ENCODE measurements around the gene GID4. TPM values are rescaled to one million over a fixed set of nuclear protein-coding genes. Genes with fewer than 3 reads are reported as not detected.

Gene GID4
- total RNA-seq (2022; extraction: Qiagen RNA extraction; ENCODE audit: low read depth), result 8.5 to 11.9 TPM (median 10.7 TPM) in 5 replicates

GRCh38 chr17:18038861-18039534 lies at the start of gene GID4, which contains the start of gene ATPAF2:
TSS of gene GID4 (plus strand) at chr17:18039408. CDS start at chr17:18039465, 57 bp downstream.
TSS of gene ATPAF2 (minus strand) at chr17:18039168. CDS start at chr17:18039013, 155 bp downstream.

DNA sequence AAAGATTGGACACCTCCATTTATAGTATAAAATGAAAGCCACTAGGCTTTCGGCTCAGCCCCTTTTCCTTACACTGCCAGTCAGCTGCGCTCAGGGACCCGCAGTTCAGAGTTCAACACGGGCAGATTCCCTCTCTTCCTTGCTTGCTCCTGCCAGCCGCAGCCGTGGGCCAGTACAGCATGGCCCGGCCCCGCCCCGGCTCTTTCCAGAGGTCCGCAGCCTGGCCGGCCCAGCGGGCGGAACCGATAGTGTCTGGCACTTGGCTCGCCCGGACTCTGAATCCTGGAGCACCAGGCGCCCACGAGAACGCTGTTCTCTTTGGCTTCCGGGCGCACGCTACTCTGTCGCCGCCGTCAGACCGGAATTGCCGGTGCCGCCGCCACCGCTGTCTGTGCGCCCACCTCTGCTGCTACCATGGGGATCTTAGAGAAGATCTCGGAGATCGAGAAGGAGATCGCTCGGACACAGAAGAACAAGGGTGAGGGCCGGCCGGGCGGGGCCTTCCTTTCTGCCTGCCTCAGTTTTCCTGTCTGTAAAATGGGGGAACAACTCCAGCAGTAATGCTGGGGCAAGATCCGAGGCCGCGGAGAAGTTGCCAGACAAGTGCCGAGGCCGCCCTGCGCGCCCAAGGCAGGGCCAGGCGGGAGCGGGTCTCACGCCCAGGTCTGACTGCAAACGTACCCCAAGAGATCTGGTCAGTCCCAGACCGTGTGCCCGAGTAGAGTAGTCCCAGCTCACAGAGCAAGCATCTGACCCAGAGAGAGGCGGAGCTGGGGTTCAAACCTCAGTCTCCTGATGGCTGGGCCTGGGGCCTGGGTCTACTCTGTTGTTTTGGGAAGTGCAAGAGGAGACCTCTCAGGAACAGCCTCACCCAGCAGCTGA lies 48.6 kb downstream of the GID4 start, which contains the start of gene DRG2:
DRG2 (plus strand) TSS at position 339 of the 882 bp plus-strand sequence; CDS start at position 415, 76 bp downstream.

DNA sequence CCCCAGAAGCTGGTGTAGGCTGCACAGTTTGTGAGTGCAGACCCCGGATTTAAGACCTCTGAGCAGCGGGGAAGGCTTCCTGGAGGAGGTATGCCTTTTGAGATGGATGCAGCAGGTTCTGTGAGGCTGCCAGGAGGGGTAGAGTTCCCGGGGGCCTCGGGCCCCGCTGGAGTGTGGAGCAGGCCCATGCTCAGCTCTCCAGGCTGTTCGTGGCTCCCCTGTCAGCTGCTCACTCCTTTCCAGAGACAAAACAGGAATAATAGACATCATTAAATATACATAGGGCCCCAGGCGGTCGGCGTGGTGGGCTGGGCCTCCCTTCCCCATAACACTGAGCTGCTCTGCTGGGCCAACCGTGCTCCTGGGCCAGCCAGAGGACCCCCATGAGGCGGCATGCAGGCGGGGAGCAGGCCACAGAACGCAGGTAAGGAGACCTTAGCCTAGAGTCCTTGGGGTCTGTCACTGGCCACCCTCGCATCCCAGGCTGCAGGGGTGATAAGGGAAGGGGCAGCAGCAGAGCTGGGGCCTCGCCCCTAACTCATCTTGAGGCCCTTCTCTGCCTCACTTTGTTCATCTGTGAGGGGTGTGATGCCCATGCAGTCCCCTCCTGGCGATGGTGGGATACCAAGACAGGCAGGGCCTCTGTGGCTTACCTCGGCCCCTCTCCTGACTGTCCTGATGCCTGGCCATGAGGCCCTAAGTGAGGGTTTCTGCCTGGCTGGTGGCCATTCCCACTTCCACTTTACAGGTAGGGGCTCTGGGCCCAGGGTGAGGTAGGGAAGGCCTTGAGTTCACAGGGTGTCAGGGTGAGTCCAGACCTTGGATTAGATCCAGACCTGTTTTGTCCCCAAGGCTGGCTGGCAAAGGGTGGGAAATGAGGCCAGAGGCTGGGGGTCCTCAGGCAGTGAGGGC lies 69.4 kb downstream of the GID4 start, which contains the start of gene MYO15A:
MYO15A (plus strand) TSS at position 356 of the 912 bp plus-strand sequence. CDS start 10,045 bp downstream, outside the sequence.

Other genes with a start within 250 kb of the GID4 start
- 58.2 to 79.7 TPM (median 73.7 TPM) in 5 replicates for gene SREBF1, start 202.4 kb upstream of the GID4 start, total RNA-seq (2022; extraction: Qiagen RNA extraction; ENCODE audit: low read depth)
- gene TOM1L2, start 67.0 kb upstream of the GID4 start, total RNA-seq (2022; extraction: Qiagen RNA extraction; ENCODE audit: low read depth), result 15.2 to 23.5 TPM (median 20.2 TPM) in 5 replicates
- gene DRC3, start 66.5 kb upstream of the GID4 start, total RNA-seq (2022; extraction: Qiagen RNA extraction; ENCODE audit: low read depth), result 1.4 to 2.4 TPM (median 1.8 TPM) in 5 replicates
- 18.8 to 31.5 TPM (median 26.6 TPM) in 5 replicates for gene ATPAF2, start 240 bp upstream of the GID4 start, total RNA-seq (2022; extraction: Qiagen RNA extraction; ENCODE audit: low read depth)
- gene DRG2, start 48.5 kb downstream of the GID4 start, total RNA-seq (2022; extraction: Qiagen RNA extraction; ENCODE audit: low read depth), result 43.1 to 53.9 TPM (median 50.9 TPM) in 5 replicates
- 0.28 to 1.1 TPM (median 0.71 TPM) in 5 replicates for gene MYO15A, start 69.3 kb downstream of the GID4 start, total RNA-seq (2022; extraction: Qiagen RNA extraction; ENCODE audit: low read depth)
- 47.1 to 54.5 TPM (median 51.4 TPM) in 5 replicates for gene ALKBH5, start 144.4 kb downstream of the GID4 start, total RNA-seq (2022; extraction: Qiagen RNA extraction; ENCODE audit: low read depth)
- 11.9 to 16.5 TPM (median 14.9 TPM) in 5 replicates for gene LLGL1, start 186.2 kb downstream of the GID4 start, total RNA-seq (2022; extraction: Qiagen RNA extraction; ENCODE audit: low read depth)
- 214 to 246 TPM (median 235 TPM) in 5 replicates for gene FLII, start 219.3 kb downstream of the GID4 start, total RNA-seq (2022; extraction: Qiagen RNA extraction; ENCODE audit: low read depth)
- 5.7 to 10.2 TPM (median 8.8 TPM) in 5 replicates for gene MIEF2, start 221.3 kb downstream of the GID4 start, total RNA-seq (2022; extraction: Qiagen RNA extraction; ENCODE audit: low read depth)